Measurements from ENCODE around the gene EVI5L. TPM values are rescaled to one million over a fixed set of nuclear protein-coding genes. Genes with fewer than 3 reads are reported as not detected.
A peak's percentile ranks its signal among the peaks of the same experiment; 100 is the strongest.

The EVI5L gene
- total and polyA plus RNA-seq, 5 donors = 17.7 to 22.2 (median 19.1) TPM

GRCh38 chr19:7862413-7862951 lies 32.5 kb downstream of the EVI5L start:
- ATAC-seq = peak; percentile 31 to 43
- intact Hi-C loops (cut with DNase I) = no loop called here
- 9% methylated on average over 67 of the region's 67 CpGs for WGBS

GRCh38 chr19:7863157-7863970 lies 33.3 kb downstream of the EVI5L start:
- peak in 2 of 3 donors; percentile 51 to 63 for DNase-seq
- H3K9me3 ChIP-seq (ENCODE audit: control insufficient read depth, low read length) = no peaks in the 10 kb centered on the region
- H3K27me3 ChIP-seq (ENCODE audit: control insufficient read depth, insufficient read depth) = no peaks in the 10 kb centered on the region
- intact Hi-C loops (cut with DNase I) = no loop called here
- WGBS = 68% methylated on average over 83 of the region's 83 CpGs
- no peak overlapping the region for H3K27ac ChIP-seq (ENCODE audit: low read length)
- ATAC-seq = no peak
- H3K4me3 ChIP-seq (ENCODE audit: low read length) = no peak overlapping the region
- H3K4me1 ChIP-seq (ENCODE audit: control insufficient read depth, insufficient read depth, low read length) = peaks cover 4% of the 10 kb centered on the region

More at GRCh38 chr19:7862413-7862951, 32.5 kb downstream of the EVI5L start:
- Histone ChIP-seq H3K27ac (ENCODE audit: low read length) (no peak overlapping the region), H3K9me3 (ENCODE audit: control insufficient read depth, low read length) (no peaks in the 10 kb centered on the region), H3K27me3 (ENCODE audit: control insufficient read depth, insufficient read depth) (no peaks in the 10 kb centered on the region), H3K4me1 (ENCODE audit: control insufficient read depth, insufficient read depth, low read length) (peaks cover 4% of the 10 kb centered on the region), H3K4me3 (ENCODE audit: low read length) (no peak overlapping the region)
- peak; percentile 59 to 87 (median 84) for DNase-seq

- H3K9me3 ChIP-seq (ENCODE audit: control insufficient read depth, low read length) = no peaks in the 10 kb centered on the region
- H3K27ac ChIP-seq (ENCODE audit: low read length) = no peak overlapping the region
- H3K4me1 ChIP-seq (ENCODE audit: control insufficient read depth, insufficient read depth, low read length) = peaks cover 4% of the 10 kb centered on the region
- peak in 2 of 3 donors; percentile 28 to 43 for DNase-seq
- H3K27me3 ChIP-seq (ENCODE audit: control insufficient read depth, insufficient read depth) = no peaks in the 10 kb centered on the region
- ATAC-seq = no peak
- intact Hi-C loops (cut with DNase I) = no loop called here
- no peak overlapping the region for H3K4me3 ChIP-seq (ENCODE audit: low read length)
- WGBS = 70% methylated on average over 21 of the region's 21 CpGs
Measured at GRCh38 chr19:7863971-7864689, 34.1 kb downstream of the EVI5L start.

- Histone ChIP-seq H3K27me3 (ENCODE audit: control insufficient read depth, insufficient read depth) (no peaks in the 10 kb centered on the region), H3K4me3 (ENCODE audit: low read length) (no peak overlapping the region), H3K4me1 (ENCODE audit: control insufficient read depth, insufficient read depth, low read length) (peaks cover 4% of the 10 kb centered on the region), H3K9me3 (ENCODE audit: control insufficient read depth, low read length) (no peaks in the 10 kb centered on the region), H3K27ac (ENCODE audit: low read length) (no peak overlapping the region)
- intact Hi-C loops (cut with DNase I) = no loop called here
- ATAC-seq (no peak), DNase-seq (peak in 2 of 3 donors; percentile 16 to 42)
- WGBS = 61% methylated on average over 18 of the region's 18 CpGs
Measured at GRCh38 chr19:7864690-7865074, 34.7 kb downstream of the EVI5L start.

GRCh38 chr19:7865262-7865911 lies 35.4 kb downstream of the EVI5L start:
- Histone ChIP-seq H3K9me3 (ENCODE audit: control insufficient read depth, low read length) (no peaks in the 10 kb centered on the region), H3K4me3 (ENCODE audit: low read length) (no peak overlapping the region), H3K27me3 (ENCODE audit: control insufficient read depth, insufficient read depth) (no peaks in the 10 kb centered on the region), H3K4me1 (ENCODE audit: control insufficient read depth, insufficient read depth, low read length) (peaks cover 4% of the 10 kb centered on the region), H3K27ac (ENCODE audit: low read length) (no peak overlapping the region)
- WGBS = 48% methylated on average over 10 of the region's 10 CpGs
- peak in 1 of 3 donors; percentile 50 for DNase-seq
- intact Hi-C loops (cut with DNase I) = no loop called here
- ATAC-seq = no peak

- H3K4me1 ChIP-seq (ENCODE audit: control insufficient read depth, insufficient read depth, low read length) = peaks cover 6% of the 10 kb centered on the region
- no peak for ATAC-seq
- no peak overlapping the region for H3K27ac ChIP-seq (ENCODE audit: low read length)
- H3K4me3 ChIP-seq (ENCODE audit: low read length) = no peak overlapping the region
- H3K27me3 ChIP-seq (ENCODE audit: control insufficient read depth, insufficient read depth) = no peaks in the 10 kb centered on the region
- intact Hi-C loops (cut with DNase I) = no loop called here
- no peaks in the 10 kb centered on the region for H3K9me3 ChIP-seq (ENCODE audit: control insufficient read depth, low read length)
- WGBS = 64% methylated on average over 12 of the region's 12 CpGs
- DNase-seq = peak in 1 of 3 donors; percentile 38
Measured at GRCh38 chr19:7866399-7867091, 36.5 kb downstream of the EVI5L start.

GRCh38 chr19:7867092-7867844 lies 37.2 kb downstream of the EVI5L start:
- H3K27me3 ChIP-seq (ENCODE audit: control insufficient read depth, insufficient read depth) = no peaks in the 10 kb centered on the region
- H3K27ac ChIP-seq (ENCODE audit: low read length) = no peak overlapping the region
- no peaks in the 10 kb centered on the region for H3K9me3 ChIP-seq (ENCODE audit: control insufficient read depth, low read length)
- no peak for ATAC-seq
- peak in 1 of 3 donors; percentile 47 for DNase-seq
- WGBS = 89% methylated on average over 9 of the region's 9 CpGs
- peaks cover 4% of the 10 kb centered on the region for H3K4me1 ChIP-seq (ENCODE audit: control insufficient read depth, insufficient read depth, low read length)
- intact Hi-C loops (cut with DNase I) = no loop called here
- H3K4me3 ChIP-seq (ENCODE audit: low read length) = no peak overlapping the region

GRCh38 chr19:7868326-7868670 lies 38.3 kb downstream of the EVI5L start:
- peaks cover 3% of the 10 kb centered on the region for H3K4me1 ChIP-seq (ENCODE audit: control insufficient read depth, insufficient read depth, low read length)
- H3K27me3 ChIP-seq (ENCODE audit: control insufficient read depth, insufficient read depth) = no peaks in the 10 kb centered on the region
- H3K27ac ChIP-seq (ENCODE audit: low read length) = no peak overlapping the region
- 12% methylated on average over 21 of the region's 21 CpGs for WGBS
- ATAC-seq (no peak), DNase-seq (peak in 1 of 3 donors; percentile 49)
- H3K9me3 ChIP-seq (ENCODE audit: control insufficient read depth, low read length) = no peaks in the 10 kb centered on the region
- H3K4me3 ChIP-seq (ENCODE audit: low read length) = no peak overlapping the region
- intact Hi-C loops (cut with DNase I) = no loop called here

- under 1% methylated on average over 67 of the region's 67 CpGs for WGBS
Measured at GRCh38 chr19:7868671-7869452, 38.8 kb downstream of the EVI5L start.

More at GRCh38 chr19:7868671-7869452, 38.8 kb downstream of the EVI5L start:
- Histone ChIP-seq H3K27ac (ENCODE audit: low read length) (no peak overlapping the region), H3K9me3 (ENCODE audit: control insufficient read depth, low read length) (no peaks in the 10 kb centered on the region), H3K4me3 (ENCODE audit: low read length) (peak overlapping the region; percentile 29), H3K27me3 (ENCODE audit: control insufficient read depth, insufficient read depth) (no peaks in the 10 kb centered on the region), H3K4me1 (ENCODE audit: control insufficient read depth, insufficient read depth, low read length) (peaks cover 3% of the 10 kb centered on the region)
- intact Hi-C loops (cut with DNase I) = no loop called here
- DNase-seq = peak; percentile 70 to 90 (median 88)
- ATAC-seq = peak; percentile 62 to 66

All from right cardiac atrium (tissue), 5 donors.